Measurements from ENCODE around the gene GTPBP3. TPM values are rescaled to one million over a fixed set of nuclear protein-coding genes. Genes with fewer than 3 reads are reported as not detected.

GTPBP3 gene
- total RNA-seq, 4 donors from 2014 or later = 9.3 to 20.2 (median 15.6) TPM

- H3K4me1 ChIP-seq = peaks cover 0 to 72% (median 38%) of the 10 kb centered on the region in 3 donors
- ATAC-seq = no peak
- peak overlapping the region; percentile 52 to 94 (median 91) for H3K27ac ChIP-seq
- no peaks in the 10 kb centered on the region for H3K27me3 ChIP-seq
- peak overlapping the region; percentile 64 to 72 for H3K4me3 ChIP-seq
- no peaks in the 10 kb centered on the region for H3K9me3 ChIP-seq
- no peak for TF ChIP-seq EP300 (IDR thresholded peaks at IDR 0.05)
- no peak for TF ChIP-seq POLR2A (IDR thresholded peaks at IDR 0.05)
- no peak for TF ChIP-seq POLR2AphosphoS5 (IDR thresholded peaks at IDR 0.05)
- TF ChIP-seq CTCF (IDR thresholded peaks at IDR 0.05) = no peak
- peaks cover 0 to 27% of the 10 kb centered on the region in 2 donors for H3K36me3 ChIP-seq
- 40% methylated on average over 1 of the region's 29 CpGs; no CpG with 5 or more reads in 1 of the 2 donors for WGBS, 2 donors (ENCODE audit: low coverage in 1 of 2)
Observed at GRCh38 chr19:17302391-17303166, 34.8 kb upstream of the GTPBP3 start.

- Histone ChIP-seq H3K27ac (peak within 1 kb of the TSS; percentile 52 to 94 (median 91)), H3K4me1 (peaks cover 0 to 80% (median 38%) of the 10 kb centered on the region in 3 donors), H3K4me3 (peak within 1 kb of the TSS; percentile 64 to 72), H3K9me3 (no peaks in the 10 kb centered on the region), H3K36me3 (peaks cover 0 to 20% of the 10 kb centered on the region in 2 donors), H3K27me3 (no peaks in the 10 kb centered on the region)
- TF ChIP-seq POLR2AphosphoS5 (IDR thresholded peaks at IDR 0.05) = peak; percentile 56
- peak in 3 of 4 experiments; percentile 66 to 93 (median 88) for TF ChIP-seq CTCF (IDR thresholded peaks at IDR 0.05)
- TF ChIP-seq POLR2A (IDR thresholded peaks at IDR 0.05) = peak; percentile 32 to 51
- TF ChIP-seq EP300 (IDR thresholded peaks at IDR 0.05) = no peak
- peak; percentile 90 for ATAC-seq
- WGBS, 2 donors (ENCODE audit: low coverage in 1 of 2) = 7% methylated on average over 2 of the region's 52 CpGs; no CpG with 5 or more reads in 1 of the 2 donors
Observed at GRCh38 chr19:17303167-17303939, 34.0 kb upstream of the GTPBP3 start, which contains the start of gene ABHD8. Gene ABHD8 (minus strand): TSS chr19:17303425. CDS start chr19:17301616, 1,809 bp downstream.

- no peak for ATAC-seq
- Histone ChIP-seq H3K36me3 (peaks cover 0 to 18% of the 10 kb centered on the region in 2 donors), H3K4me1 (peaks cover 0 to 86% (median 38%) of the 10 kb centered on the region in 3 donors), H3K27me3 (no peaks in the 10 kb centered on the region), H3K27ac (peak overlapping the region; percentile 35 to 94 (median 91)), H3K4me3 (peak overlapping the region in 1 of 2 donors; percentile 72), H3K9me3 (no peaks in the 10 kb centered on the region)
- TF ChIP-seq POLR2AphosphoS5 (IDR thresholded peaks at IDR 0.05) = no peak
- no peak for TF ChIP-seq POLR2A (IDR thresholded peaks at IDR 0.05)
- TF ChIP-seq EP300 (IDR thresholded peaks at IDR 0.05) = no peak
- TF ChIP-seq CTCF (IDR thresholded peaks at IDR 0.05) = no peak
- 43 to 61% methylated on average over 4 to 10 of the region's 12 CpGs for WGBS, 2 donors (ENCODE audit: low coverage in 1 of 2)
Observed at GRCh38 chr19:17303940-17304267, 33.4 kb upstream of the GTPBP3 start.

GRCh38 chr19:17304386-17305215 lies 32.8 kb upstream of the GTPBP3 start:
- 60 to 61% methylated on average over 1 to 7 of the region's 12 CpGs for WGBS, 2 donors (ENCODE audit: low coverage in 1 of 2)
- Histone ChIP-seq H3K4me1 (peaks cover 0 to 88% (median 38%) of the 10 kb centered on the region in 3 donors), H3K27me3 (no peaks in the 10 kb centered on the region), H3K9me3 (no peaks in the 10 kb centered on the region), H3K27ac (peak overlapping the region; percentile 7 to 94 (median 91)), H3K4me3 (no peak overlapping the region), H3K36me3 (peaks cover 0 to 18% of the 10 kb centered on the region in 2 donors)
- no peak for ATAC-seq
- TF ChIP-seq POLR2A (IDR thresholded peaks at IDR 0.05) = no peak
- TF ChIP-seq CTCF (IDR thresholded peaks at IDR 0.05) = no peak
